HG02884 (cell line): Measurements from ENCODE around the gene TCEANC2.

ENCODE experiments used
- ATAC-seq: cut with Tn5 transposase; IDR thresholded peaks from one replicate; pipeline ENCODE4 v1.9.1; 2021; ENCODE audit warnings: mild to moderate bottlenecking, moderate library complexity; ENCODE audit not compliant: unreplicated experiment

The TCEANC2 gene

GRCh38 chr1:54110996-54111395, 57.6 kb downstream of the TCEANC2 start:
- no peak for ATAC-seq

GRCh38 chr1:54111624-54112023, 58.2 kb downstream of the TCEANC2 start:
- no peak for ATAC-seq

- no peak for ATAC-seq
These were observed 58.6 kb downstream of the TCEANC2 start for GRCh38 chr1:54112027-54112426.

- no peak for ATAC-seq
These were observed 59.4 kb downstream of the TCEANC2 start for GRCh38 chr1:54112705-54113368.

GRCh38 chr1:54114001-54114400, 60.6 kb downstream of the TCEANC2 start:
- no peak for ATAC-seq

- no peak for ATAC-seq
These were observed 61.5 kb downstream of the TCEANC2 start for GRCh38 chr1:54114955-54115354.

- ATAC-seq: no peak
These were observed 62.1 kb downstream of the TCEANC2 start for GRCh38 chr1:54115520-54115919.

- no peak for ATAC-seq
These were observed 64.6 kb downstream of the TCEANC2 start for GRCh38 chr1:54117815-54118563.

GRCh38 chr1:54118704-54119103, 65.3 kb downstream of the TCEANC2 start:
- ATAC-seq: no peak

- ATAC-seq: no peak
These were observed 66.8 kb downstream of the TCEANC2 start for GRCh38 chr1:54120018-54120697.

- no peak for ATAC-seq
These were observed 67.5 kb downstream of the TCEANC2 start for GRCh38 chr1:54120698-54121481.

GRCh38 chr1:54121482-54122134, 68.2 kb downstream of the TCEANC2 start:
- no peak for ATAC-seq

- no peak for ATAC-seq
These were observed 68.8 kb downstream of the TCEANC2 start for GRCh38 chr1:54122135-54122751.

GRCh38 chr1:54122992-54123391, 69.6 kb downstream of the TCEANC2 start:
- ATAC-seq: no peak

- ATAC-seq: no peak
These were observed 71.1 kb downstream of the TCEANC2 start for GRCh38 chr1:54124472-54124871.

GRCh38 chr1:54124906-54125305, 71.5 kb downstream of the TCEANC2 start:
- ATAC-seq: no peak

- ATAC-seq: no peak
These were observed 72.1 kb downstream of the TCEANC2 start for GRCh38 chr1:54125386-54126070.

GRCh38 chr1:54126271-54126815, 72.9 kb downstream of the TCEANC2 start:
- no peak for ATAC-seq

GRCh38 chr1:54127594-54128300, 74.3 kb downstream of the TCEANC2 start:
- ATAC-seq: no peak
